GM18520 (cell line): ENCODE results near the gene WBP1.
A peak's percentile ranks its signal among the peaks of the same experiment; 100 is the strongest.
"Not testable (repeated sequence)": the region's sequence is repeated elsewhere in the genome, so short reads cannot be mapped to it uniquely, and the experiment has no call there.

ENCODE experiments used
- ATAC-seq: cut with Tn5 transposase; IDR thresholded peaks from one replicate; pipeline ENCODE4 v1.9.1; 2021; ENCODE audit not compliant: unreplicated experiment

Gene WBP1

DNA sequence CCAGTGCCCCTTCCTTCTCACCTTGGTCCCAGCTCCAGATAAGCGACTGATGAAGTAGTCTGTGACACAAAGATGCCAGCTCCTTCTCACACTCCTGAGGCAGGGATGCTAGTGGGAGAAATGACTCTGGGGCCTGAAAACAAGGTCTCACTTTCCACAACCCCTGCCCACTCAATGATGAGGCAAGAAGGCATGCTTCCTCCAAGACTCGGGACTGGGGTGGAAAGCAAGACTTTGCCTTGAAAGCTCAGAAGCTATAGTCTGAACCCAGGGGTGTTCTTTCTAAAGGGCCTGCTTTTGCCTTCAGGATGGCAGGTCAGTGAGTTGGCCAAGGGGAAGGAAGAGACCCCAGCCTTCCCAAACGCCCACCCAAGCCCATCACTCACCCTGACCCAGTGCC lies 23.2 kb downstream of the WBP1 start:
- ATAC-seq = no peak

DNA sequence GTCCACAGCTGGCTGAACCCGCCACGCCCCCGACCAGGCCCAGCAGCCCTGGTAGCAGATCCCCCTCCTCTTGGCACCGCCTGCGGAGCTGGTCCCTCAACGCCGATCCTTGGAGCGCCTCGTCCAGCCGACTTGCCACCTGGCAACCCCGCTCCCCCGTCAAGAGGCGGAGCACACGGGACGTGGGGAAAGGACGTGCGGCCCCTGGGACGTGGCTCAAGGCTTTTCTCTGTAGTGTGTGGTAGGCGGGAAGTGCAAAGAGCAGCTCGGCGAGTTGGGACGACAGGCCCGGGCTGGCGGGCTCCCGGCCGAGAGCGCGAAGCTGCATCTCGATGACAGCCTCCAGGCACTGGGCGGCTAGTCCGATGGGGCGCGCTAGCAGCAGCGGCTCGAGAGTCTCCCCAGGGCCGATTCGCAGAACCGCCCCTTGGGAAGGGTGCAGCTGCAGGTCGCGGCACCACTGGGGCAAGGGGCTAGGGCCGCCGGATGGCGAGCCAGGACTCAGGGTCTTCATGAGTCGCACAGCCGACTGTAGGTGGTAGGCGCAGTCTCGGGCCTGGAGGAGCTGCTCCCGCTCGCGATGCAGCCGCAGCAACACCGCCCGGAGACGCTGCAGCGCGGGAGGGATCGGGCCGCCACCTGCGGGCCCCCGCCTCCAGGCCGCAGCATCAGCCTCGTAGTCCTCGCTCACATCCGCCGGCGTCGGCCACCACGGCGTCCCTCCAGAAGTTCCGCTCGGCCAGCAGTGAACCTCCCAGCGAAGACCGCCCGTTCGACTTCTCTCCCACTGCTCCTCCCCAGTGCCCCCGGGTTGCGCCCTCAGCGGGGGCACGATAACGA lies 23.9 kb downstream of the WBP1 start:
- ATAC-seq = peak; percentile 25

DNA sequence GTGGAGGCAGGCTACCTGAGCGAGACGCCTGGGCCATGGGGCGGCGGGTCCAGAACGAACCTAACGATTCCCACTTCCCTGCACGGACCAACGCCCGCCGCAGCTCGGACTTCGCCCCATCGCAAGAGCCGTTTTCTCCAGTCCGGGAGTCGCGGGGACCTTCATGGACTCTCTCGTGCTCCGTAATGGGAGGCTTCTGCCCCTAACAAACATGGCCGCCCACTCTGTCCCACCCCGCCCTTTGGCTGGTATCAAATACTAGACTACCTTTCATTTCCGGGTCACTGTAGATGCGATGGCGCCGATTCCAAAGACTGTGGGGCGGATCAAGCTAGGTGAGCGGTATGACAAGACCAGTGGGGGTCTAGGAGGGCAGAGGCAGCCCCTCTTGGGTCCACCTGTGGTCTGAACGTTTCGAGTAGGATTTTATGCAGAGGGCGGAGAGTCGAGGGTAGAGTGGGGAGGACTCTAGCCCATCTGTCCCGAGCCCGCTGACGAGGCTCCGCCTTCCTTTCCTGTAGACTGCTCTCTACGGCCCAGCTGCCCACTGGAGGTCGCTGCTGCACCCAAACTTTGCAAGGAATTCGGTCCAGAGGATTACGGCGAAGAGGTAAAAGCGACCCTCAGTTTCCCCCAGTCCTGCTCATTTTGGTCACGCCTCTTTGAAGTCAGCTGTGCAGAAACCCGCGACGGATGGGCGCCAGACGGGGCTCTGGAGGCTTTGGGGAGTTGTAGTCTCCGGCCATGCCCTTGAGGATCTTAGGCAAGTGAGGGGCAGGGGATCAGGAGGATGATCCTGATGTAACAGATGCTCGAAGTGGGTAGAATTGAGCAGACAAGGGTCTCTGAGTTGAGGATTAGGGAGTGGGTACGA lies 24.8 kb downstream of the WBP1 start, which contains the start of the genes CCDC142 and TTC31:
Gene CCDC142 (minus strand): TSS at position 198 of the 874 bp plus-strand sequence. CDS start 161 bp downstream, at position 37.
Gene TTC31 (plus strand): TSS at position 281 of the 874 bp plus-strand sequence. CDS start 15 bp downstream, at position 296.
- peak; percentile 70 for ATAC-seq

DNA sequence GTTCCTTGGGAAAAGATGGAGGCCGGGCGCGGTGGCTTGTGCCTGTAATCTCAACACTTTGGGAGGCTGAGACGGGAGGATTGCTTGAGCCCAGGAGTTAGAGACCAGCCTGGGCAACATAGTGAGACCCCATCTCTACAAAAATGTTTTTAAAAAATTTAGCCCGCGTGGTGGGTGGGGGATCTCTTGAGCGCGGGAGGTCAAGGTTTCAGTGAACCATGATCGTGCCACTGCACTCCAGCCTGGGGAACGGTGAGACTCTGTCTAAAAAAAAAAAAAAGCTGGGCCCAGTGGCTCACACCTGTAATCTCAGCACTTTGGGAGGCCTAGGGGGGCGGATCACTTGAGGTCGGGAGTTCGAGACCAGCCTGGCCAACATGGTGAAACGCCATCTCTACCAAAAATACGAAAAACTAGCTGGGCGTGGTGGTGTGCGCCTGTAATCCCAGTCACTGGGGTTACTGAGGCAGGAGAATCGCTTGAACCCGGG lies 25.5 kb downstream of the WBP1 start:
- not testable (repeated sequence) for ATAC-seq

DNA sequence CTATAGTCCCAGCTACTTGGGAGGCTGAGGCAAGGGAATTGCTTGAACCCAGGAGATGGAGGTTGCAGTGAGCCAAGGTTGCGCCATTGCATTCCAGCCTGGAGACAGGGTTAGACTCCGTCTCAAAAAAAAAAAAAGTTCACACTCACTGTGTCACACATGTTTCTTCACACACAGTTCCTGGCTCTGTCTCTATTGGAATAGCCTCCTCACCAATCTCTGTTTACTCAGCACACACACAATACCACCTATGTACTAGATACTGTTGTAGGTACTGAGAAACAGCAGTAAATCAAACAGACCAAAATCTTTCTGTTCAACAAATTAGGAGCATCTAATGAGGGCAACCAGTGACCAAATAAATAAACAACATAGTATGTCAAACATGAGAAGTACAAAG lies 27.9 kb downstream of the WBP1 start:
- ATAC-seq = no peak

DNA sequence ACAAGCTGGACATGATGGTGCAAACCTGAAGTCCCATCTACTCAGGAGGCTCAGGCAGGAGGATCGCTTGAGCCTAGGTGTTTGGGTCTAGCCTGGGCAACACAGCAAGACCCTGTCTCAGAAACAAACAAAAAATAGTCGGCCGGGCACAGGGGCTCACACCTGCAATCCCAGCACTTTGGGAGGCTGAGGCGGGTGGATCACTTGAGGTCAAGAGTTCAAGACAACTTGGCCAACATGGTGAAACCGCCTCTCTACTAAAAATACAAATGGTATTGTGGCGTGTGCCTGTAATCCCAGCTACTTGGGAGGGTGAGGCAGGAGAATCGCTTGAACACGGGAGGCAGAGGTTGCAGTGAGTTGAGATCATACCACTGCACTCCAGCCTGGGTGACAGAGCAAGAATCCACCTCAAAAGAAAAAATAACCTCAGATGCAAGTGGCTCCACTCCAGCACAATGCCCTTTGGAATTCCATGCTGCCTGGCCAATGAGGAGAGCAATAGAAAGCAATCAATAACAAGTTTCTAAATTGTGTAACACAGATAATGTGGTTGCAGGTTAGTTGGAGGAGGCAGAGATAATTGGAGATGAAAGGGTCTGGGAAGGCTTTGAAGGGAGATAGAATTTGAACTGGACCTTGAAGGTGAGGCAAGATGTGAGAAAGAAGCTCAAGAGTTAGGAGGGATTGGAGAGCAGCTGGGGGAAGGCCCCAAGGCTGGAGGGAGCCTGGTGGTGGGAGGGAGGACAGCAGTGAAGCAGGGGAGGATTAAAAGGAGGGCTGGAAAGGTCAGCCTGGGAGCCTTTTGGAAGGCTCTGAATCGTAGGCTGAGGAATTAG lies 30.6 kb downstream of the WBP1 start:
- no peak for ATAC-seq

DNA sequence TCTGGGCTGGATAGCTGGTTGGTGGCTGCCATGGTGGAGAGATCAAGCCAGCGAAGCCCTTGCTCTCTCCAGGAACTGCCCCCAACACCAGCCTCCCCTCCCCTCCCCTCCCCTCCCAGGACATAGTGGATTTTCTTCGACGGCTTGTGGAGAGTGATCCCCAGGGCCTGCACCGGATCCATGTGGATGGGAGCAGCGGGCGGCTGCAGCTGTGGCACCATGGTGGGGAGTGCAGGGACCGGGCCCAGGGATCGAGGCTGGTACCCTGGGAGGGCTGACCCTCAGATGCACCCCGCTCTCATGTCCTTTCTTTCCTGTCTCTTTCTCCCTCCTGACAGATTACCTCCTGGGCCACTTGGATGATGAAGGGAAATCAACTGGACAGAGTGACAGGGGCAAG lies 31.7 kb downstream of the WBP1 start:
- ATAC-seq = no peak

DNA sequence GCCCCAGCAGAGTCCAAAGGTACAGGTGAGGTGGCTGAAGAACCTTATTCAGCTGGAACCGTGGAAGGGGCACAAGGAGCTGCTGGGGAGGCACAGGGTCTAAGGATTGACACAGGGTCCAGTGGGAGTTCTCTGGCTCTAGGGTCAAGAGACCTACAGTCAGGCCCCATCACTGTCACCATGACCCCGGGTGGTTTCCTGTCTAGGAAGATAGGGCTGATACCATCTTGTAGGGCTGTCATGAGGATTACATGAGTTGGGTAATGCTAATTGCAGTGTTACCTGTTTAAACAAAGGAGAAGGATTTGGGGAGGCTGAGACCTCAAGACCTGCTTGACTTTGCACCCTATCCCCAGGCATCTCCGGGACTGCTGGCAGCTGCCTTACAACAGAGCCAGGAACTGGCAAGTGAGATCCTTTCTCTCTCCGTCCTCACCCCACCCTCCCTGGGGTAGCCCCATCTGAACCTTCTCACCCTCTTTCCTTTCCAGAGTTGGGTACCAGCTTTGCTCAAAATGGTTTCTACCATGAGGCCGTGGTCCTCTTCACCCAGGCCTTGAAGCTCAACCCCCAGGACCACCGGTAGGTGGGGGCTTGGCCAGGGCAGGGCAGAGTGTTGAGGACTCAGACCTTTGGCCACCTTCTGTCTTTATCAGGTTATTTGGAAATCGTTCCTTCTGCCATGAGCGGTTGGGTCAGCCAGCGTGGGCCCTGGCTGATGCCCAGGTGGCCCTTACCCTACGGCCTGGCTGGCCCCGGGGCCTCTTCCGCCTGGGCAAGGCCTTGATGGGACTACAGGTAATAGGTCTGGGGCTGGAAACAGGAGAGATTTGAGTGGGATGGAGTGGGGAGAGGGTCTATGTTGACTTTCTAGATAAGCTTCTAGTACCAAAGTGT lies 33.7 kb downstream of the WBP1 start:
- ATAC-seq = no peak

DNA sequence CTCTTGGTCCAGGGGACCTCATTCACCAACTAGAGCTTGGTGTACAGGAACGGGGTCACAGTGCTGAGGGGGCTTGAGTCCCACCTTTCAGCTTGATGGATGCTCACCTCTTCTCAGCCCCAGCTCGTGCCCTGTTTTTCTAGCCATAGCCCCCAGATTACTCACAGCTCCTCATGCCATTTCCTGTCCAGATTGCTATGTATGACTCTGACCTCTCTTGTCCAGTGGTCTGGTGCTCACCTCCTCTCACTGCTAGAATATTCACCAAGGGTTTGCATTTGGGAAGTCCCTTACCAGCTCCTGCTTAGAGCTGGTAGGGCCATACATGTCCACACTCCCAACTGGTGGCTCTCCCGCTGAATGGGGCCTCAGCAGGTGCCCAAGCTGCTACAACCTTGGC lies 35.3 kb downstream of the WBP1 start:
- no peak for ATAC-seq

DNA sequence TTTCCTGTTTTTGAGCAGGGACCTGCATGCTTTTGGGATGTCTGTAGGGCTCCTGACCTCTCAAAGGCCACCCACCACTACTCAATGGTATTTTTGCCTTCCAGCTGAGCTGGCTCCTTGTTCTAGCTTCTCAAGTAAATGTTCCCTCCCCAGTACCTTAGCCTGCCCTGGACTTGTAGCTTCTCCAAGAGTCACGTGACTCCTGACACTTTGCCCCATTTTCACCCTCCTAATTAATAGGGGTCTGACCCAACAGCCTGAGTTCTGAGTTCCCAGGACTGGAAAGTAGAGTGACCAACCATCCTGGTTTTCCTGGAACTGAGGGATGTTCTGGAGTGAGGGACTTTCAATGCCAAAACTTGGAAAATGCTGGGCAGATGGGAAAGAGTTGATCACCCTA lies 37.2 kb downstream of the WBP1 start:
- no peak for ATAC-seq

DNA sequence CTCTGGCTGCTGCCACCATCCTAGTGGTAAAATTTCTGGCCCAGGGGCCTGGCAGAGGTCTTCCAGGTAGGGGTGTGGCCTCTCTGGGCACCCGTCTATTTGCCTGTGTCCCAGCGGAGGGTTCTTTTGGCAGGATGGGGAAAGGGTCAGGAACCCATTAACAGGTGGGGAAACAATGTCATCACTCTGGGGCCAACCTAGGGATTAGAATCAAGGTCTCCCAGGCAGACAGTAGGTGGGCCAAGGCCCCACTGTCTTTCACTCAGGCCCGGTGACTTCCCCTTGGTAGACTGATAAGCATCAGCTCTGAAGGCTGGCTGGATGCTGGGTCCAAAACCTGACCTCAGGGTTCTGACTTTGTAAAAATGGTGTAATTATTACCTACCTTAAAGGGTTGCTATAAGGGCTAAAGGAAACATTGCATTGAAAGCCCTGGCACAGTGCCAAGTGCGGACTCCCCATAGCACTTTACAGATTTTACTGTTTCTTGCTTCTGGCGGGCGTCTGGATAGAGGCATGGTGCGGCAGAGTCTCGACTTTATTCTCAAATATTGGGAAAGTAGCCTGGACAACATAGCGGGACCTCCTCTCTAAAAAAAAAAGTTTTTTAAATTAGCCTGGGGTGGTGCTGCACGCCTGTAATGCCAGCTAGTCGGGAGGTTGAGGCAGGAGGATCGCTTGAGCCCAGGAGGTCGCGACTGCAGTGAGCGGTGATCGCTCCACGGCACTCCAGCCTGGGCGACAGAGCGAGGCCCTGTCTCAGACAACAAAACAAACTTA lies 38.9 kb downstream of the WBP1 start:
- no peak for ATAC-seq

DNA sequence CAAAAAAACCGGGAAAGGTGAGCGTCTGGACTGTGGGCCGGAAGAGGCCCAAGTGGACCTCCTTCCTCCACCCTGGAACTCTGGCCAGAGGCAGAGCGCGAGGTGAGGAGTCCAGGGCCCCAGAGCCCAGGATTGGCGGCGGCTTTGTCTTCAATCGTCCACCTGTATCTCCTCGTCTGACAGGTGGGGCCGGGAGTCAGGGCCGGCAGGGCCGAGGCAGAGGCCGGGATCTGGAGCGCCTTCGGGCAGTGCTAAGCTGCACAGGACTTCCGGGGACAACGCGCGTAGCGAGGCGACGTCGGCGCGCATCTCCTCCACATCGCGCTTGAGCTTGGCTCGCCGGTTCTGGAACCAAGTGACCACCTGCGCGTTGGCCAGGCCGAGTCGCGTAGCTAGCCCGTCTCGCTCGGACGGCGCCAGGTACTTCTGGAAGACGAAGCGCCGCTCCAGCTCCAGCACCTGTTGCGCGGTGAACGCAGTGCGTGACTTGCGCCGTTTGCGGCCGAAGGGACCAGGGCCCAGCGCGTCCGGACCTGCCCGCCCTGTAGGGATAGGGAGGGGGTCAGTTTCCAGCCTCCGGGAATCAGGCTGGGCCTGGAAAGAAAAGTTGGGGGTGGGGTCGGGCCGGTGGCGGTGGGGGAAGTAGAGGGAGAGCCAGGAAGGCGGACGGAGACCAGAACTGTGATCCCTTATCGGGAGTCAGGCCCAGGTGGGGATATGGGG lies 39.7 kb downstream of the WBP1 start:
- ATAC-seq = no peak

DNA sequence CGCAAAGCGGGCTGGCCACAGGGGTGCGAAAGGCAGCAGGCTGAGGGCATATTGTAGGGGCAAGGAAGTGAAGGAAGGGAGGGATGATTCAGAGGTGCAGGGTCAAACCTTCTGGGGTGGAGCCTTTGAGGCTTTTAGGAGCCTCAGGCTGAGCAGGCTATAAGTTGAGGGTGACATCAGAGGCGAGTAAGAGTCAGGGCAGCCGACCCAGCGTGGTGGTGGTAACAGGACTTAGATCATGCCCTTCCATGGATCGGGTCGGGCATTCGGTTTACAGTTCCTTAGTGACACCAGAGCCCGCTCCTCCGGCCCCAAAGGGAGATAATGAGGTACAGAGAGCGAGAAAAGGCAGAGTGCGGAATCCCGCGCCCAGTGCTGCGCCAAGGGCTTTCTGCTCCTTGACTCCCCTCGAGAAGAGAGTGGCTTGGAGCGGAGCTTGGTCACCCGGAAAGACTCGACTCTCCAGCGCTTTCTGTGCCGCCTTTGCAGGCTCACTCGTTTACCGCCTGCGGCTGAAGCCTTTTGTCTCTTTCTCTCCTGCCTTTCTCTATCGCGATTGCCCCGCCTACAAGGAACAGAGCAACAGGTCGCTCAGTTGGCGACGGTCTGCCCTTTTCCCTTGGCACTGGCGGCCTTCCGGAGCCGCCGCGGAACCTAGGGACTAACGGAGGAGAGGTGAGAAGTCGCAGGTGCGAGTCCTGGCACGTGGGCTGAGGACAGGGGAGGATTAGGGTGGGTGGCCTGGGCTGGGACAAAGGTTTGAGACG lies 40.4 kb downstream of the WBP1 start:
- no peak for ATAC-seq

DNA sequence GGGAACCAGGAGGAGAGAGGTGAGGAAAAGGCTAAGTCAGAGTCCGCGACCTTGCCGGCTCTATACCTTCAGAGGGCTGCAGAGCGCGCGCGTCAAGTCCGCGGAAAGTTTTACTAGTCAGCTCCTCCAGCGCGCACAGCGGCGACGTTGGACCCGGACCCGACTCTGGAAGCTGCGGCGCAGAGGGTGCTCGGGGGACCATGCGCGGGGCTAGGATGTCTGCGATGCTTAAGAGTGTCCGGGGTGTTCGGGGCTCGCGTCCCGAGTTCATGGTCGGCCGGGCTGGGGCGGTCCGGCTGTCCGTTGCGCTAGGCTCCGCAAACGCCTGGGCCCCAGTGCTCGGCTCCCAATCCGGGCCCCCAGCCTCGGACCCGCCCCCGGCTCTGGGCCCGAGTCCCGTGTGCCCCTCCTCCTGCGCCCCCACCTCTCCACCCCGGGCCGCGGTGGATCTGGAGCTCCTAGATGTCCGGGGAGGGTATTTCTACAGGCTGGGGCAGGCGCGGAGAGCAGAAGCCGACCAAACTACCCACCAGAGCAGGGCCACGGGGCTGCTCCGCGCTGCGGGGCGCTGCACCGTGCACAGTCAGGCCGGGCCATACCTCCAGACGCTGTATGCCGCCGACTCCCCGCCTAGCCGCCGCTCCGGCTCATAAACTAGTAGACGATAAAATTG lies 41.2 kb downstream of the WBP1 start, which contains the start of gene LBX2:
Gene LBX2 (minus strand): TSS at position 337 of the 673 bp plus-strand sequence. CDS start 66 bp downstream, at position 271.
- ATAC-seq = no peak

DNA sequence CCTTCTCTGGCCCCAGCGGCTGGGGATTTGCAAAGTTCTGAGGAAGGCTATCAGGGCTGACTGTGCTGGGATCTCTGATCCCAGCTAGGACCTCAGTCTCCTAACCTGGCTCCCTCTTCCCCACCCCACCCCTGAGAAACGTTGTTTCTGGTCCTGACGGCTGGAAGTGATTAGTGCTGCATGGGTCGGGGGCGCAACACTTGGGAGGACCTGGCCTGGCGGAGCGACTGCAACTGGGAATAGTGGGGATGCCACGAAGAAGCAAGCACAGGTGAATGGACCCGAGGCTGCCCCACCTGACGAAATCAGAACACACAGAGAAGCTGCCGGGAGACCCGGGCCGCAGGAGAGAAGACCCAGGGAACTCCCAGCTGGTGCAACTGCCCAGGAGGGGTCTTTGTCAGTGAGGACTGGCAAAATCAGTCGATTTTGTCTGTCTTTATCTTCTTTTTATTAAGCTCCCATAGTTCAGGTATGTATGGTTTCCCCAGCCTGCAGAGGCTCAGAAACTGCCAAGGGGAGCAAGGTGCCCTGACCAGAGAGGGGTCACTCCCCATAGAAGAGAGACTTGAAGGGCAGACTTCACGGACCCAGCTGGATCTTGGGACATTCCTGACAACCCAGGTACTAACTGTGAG lies 41.8 kb downstream of the WBP1 start:
- ATAC-seq = no peak

DNA sequence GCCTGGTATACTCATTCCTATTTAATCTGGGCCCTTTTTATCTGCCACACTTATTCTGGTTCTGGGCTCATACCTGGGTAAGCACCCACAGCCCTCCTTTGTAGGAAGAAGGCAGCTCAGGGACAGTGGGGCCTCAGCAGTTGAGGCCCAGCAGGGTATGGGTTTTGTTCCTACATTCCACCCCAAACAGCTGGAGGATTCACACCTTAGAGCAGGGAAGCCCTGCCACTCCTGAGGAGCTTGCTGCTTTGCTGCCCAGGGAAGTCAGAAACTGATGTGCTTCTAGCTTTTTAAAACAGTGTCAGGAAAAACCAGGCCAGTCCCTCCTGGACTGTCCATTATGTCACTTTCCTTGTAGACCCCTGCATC lies 42.3 kb downstream of the WBP1 start:
- ATAC-seq = no peak
